ENCODE data around the gene KCNMA1. TPM values are rescaled to one million over a fixed set of nuclear protein-coding genes. Genes with fewer than 3 reads are reported as not detected.

The KCNMA1 gene
- total RNA-seq, 2 donors from 2014 or later: 29.1 to 37.9 TPM

DNA sequence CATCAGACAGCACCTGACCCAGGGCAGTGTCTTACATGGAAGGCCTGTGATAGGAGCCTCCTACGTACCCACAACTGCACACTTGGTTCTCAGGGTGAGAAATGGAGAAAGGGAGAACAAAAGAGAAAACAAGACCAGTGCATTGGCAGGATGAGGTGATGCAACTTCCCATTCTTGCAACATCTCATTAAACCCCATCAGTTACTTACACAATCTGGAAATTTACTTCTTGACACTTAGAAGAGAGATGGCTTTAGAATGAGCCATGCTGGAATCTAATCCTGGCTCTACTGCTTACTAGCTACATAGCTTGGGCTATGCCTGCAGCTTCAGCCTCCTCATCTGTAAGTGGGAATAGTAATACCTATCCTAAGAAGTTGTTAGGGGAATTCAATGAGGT lies 391.7 kb downstream of the KCNMA1 start:
- no peaks in the 10 kb centered on the region for H3K36me3 ChIP-seq
- TF ChIP-seq CTCF (IDR thresholded peaks at IDR 0.05) (no peak), POLR2AphosphoS5 (IDR thresholded peaks at IDR 0.05) (no peak), POLR2A (IDR thresholded peaks at IDR 0.05) (no peak)
- H3K4me1 ChIP-seq (replicated peaks): no peaks in the 10 kb centered on the region
- intact Hi-C loops (cut with DNase I): no loop called here
- DNase-seq (ENCODE audit: low spot score): no peak
- H3K4me3 ChIP-seq: no peak overlapping the region
- H3K9me3 ChIP-seq: no peaks in the 10 kb centered on the region
- no peaks in the 10 kb centered on the region for H3K27me3 ChIP-seq (replicated peaks; ENCODE audit: insufficient read depth)
- WGBS: 88% methylated on average over 1 of the region's 1 CpG
- peak overlapping the region in 1 of 2 donors; percentile 66 for H3K27ac ChIP-seq

DNA sequence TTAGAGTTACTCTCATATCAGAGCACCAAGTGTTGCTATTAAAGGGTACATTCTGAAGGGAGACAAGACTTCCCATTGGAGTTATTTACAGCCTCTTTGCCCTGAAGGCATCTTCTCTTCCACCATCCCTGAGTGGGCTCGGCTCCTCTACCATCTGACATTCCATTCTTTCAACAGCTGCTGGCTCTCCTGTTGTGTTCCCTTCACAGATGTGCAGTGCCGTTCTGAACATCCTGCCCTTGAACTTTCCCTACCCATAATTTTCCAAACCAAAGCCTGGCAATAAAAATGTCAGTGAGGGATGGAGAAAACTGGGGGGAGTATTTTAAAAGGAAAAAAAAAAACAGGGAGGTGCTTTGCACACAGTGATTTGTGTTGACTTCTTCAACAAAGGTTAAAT lies 392.9 kb downstream of the KCNMA1 start:
- Histone ChIP-seq H3K36me3 (no peaks in the 10 kb centered on the region), H3K9me3 (no peaks in the 10 kb centered on the region), H3K4me3 (no peak overlapping the region), H3K27ac (peak overlapping the region; percentile 29 to 66), H3K27me3 (replicated peaks; ENCODE audit: insufficient read depth) (no peaks in the 10 kb centered on the region), H3K4me1 (replicated peaks) (no peaks in the 10 kb centered on the region)
- intact Hi-C loops (cut with DNase I): loop anchor here (5.0 kb wide), 2 partner anchors 37 to 43 kb away; no protein-coding TSS in a partner anchor
- WGBS: 50% methylated on average over 2 of the region's 2 CpGs
- no peak for DNase-seq (ENCODE audit: low spot score)
- TF ChIP-seq POLR2A (IDR thresholded peaks at IDR 0.05): no peak
- TF ChIP-seq POLR2AphosphoS5 (IDR thresholded peaks at IDR 0.05): no peak
- TF ChIP-seq CTCF (IDR thresholded peaks at IDR 0.05): no peak

DNA sequence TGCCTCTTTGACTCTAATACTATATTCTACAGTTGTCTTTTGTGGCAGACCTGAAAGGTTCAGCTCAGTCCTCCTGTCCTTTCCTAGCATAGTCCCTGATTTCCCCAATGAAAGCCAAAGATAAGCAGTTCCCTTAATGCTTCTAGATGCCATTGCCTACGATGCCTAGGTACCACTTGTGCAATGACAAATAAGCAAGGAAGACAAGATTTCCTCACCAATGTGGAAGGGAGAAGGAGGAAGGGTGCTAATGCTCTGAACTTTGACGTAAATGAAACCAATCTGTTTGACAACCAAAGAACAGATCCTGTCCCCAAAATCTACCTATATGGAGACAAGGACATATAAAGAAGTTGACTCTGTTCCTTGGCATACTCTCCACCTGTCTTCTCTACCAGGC lies 393.3 kb downstream of the KCNMA1 start:
- H3K36me3 ChIP-seq: no peaks in the 10 kb centered on the region
- H3K4me1 ChIP-seq (replicated peaks): no peaks in the 10 kb centered on the region
- H3K27me3 ChIP-seq (replicated peaks; ENCODE audit: insufficient read depth): no peaks in the 10 kb centered on the region
- no peak overlapping the region for H3K4me3 ChIP-seq
- peak overlapping the region; percentile 29 to 66 for H3K27ac ChIP-seq
- intact Hi-C loops (cut with DNase I): loop anchor here (5.0 kb wide), 2 partner anchors 37 to 43 kb away; no protein-coding TSS in a partner anchor
- 75% methylated on average over 2 of the region's 2 CpGs for WGBS
- H3K9me3 ChIP-seq: no peaks in the 10 kb centered on the region
- TF ChIP-seq CTCF (IDR thresholded peaks at IDR 0.05) (no peak), POLR2AphosphoS5 (IDR thresholded peaks at IDR 0.05) (no peak), POLR2A (IDR thresholded peaks at IDR 0.05) (no peak)
- no peak for DNase-seq (ENCODE audit: low spot score)

- TF ChIP-seq POLR2A (IDR thresholded peaks at IDR 0.05) (no peak), CTCF (IDR thresholded peaks at IDR 0.05) (no peak), POLR2AphosphoS5 (IDR thresholded peaks at IDR 0.05) (no peak)
- no peak for DNase-seq (ENCODE audit: low spot score)
- Histone ChIP-seq H3K36me3 (no peaks in the 10 kb centered on the region), H3K27ac (peak overlapping the region; percentile 34 to 77), H3K27me3 (replicated peaks; ENCODE audit: insufficient read depth) (no peaks in the 10 kb centered on the region), H3K4me3 (no peak overlapping the region), H3K9me3 (no peaks in the 10 kb centered on the region), H3K4me1 (replicated peaks) (no peaks in the 10 kb centered on the region)
- WGBS: 47% methylated on average over 3 of the region's 3 CpGs
- intact Hi-C loops (cut with DNase I): loop anchor here (5.0 kb wide), 2 partner anchors 34 to 46 kb away; no protein-coding TSS in a partner anchor
Measured at GRCh38 chr10:77241350-77241725, 396.3 kb downstream of the KCNMA1 start.

GRCh38 chr10:77240706-77241349 lies 396.8 kb downstream of the KCNMA1 start:
- Histone ChIP-seq H3K36me3 (no peaks in the 10 kb centered on the region), H3K27me3 (replicated peaks; ENCODE audit: insufficient read depth) (no peaks in the 10 kb centered on the region), H3K9me3 (no peaks in the 10 kb centered on the region), H3K4me1 (replicated peaks) (no peaks in the 10 kb centered on the region), H3K4me3 (no peak overlapping the region), H3K27ac (peak overlapping the region; percentile 34 to 77)
- TF ChIP-seq POLR2AphosphoS5 (IDR thresholded peaks at IDR 0.05) (no peak), CTCF (IDR thresholded peaks at IDR 0.05) (no peak), POLR2A (IDR thresholded peaks at IDR 0.05) (no peak)
- no peak for DNase-seq (ENCODE audit: low spot score)
- intact Hi-C loops (cut with DNase I): loop anchor here (5.0 kb wide), 2 partner anchors 34 to 46 kb away; no protein-coding TSS in a partner anchor
- 67% methylated on average over 4 of the region's 4 CpGs for WGBS
